CD4-positive, alpha-beta T cell treated with Interleukin-4 for 4 hours (primary cell): Measurements from ENCODE around the gene UNC5C.

ENCODE experiments used
- DNase-seq: peaks from one replicate; pipeline ENCODE4 v3.0.0-alpha.2; 2020

The UNC5C gene

DNA sequence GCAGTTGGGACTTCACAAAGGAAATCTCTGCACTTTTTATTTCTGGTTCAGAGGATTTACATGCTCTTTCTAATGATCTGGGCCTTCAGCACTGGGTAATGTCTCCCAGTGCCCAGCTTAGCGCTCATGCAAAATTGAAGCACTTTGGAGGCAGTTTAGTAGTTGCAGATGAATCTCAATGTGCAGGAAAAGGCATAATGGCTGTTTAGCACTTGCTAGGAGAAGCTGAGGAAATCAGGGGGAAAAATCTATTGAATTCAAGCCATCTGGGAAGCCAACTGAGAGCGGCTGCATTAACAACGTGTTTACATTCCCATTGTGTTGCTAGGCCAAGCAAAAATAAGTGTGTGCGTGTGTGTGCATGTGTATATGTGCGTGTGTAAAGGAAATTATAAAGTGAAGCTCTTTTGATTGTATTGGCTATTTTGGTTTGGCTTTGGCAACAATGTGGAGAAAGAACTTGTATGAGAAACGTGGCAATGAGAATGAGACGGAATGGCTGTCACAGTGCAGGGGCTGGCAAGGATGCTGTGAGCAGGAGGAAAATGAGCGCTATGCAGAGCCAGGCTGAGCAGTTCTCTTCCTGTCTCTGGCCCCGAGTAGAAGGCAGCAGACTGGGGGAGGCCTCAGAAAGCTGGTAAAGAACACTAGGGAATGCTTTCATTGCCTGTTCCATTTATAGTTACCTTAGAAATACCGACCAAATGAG is 231.5 kb downstream of the UNC5C start:
- no peak for DNase-seq

GRCh38 chr4:95314573-95314972 is 234.2 kb downstream of the UNC5C start:
- DNase-seq = no peak

- DNase-seq = no peak
Observed at GRCh38 chr4:95304898-95305297, 243.9 kb downstream of the UNC5C start.

DNA sequence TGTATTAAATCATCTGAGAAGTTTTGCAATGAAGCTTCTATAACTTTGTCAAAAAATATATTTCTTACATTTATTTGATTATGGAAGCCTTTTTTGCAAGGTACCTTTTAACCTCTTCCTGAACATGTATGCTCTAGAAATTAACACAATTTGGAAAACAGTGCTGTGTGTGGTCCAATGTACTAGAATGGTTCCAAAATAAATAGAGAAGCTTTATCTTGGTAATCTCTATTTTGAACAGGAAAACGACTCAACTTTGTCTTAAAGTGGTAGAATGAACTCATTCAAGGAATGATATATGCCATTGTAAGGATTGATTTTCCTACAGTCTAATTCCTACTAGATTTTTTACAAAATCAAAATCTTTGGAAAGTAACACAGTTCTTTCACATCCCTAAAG is 248.5 kb downstream of the UNC5C start:
- DNase-seq = no peak

DNA sequence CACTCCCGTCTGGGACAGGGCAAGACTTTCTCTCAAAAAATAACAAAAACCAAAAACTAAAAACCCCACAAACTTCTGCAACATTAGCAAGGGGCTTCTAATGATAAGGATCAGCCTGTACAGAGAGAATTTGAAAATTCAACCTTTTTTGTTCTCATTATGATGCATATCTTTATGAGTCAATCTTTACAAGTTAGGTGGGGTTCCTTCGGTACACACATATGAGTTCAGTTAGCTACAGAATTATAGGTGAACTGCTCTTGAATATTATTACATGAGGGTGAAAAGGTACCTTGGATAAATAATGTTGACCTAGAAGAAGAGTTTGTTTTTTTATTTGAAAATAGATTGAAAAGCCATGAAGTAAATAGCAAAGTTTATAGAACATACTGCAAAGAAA is 252.7 kb downstream of the UNC5C start:
- no peak for DNase-seq

GRCh38 chr4:95295157-95295556 is 253.6 kb downstream of the UNC5C start:
- DNase-seq = no peak

GRCh38 chr4:95294321-95294720 is 254.5 kb downstream of the UNC5C start:
- DNase-seq = no peak

DNA sequence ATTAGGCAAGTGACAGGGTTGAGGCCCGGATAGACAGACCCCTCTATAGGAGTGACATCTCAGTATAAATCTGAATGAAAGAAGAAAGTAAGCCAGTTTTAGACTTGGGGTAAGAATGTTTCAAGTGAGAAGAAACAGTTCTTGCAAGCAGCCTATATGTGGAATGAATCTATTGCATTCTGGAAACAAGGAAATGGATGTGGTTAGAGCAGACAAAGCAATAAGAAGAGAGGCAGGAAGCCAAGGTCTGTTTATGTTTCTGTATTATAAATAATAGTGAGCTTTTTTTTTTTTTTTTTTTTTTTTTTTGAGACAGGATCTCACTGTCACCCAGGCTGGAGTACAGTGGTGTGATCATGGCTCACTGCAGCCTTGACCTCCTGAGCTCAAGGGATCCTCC is 255.8 kb downstream of the UNC5C start:
- DNase-seq = no peak

- no peak for DNase-seq
Observed at GRCh38 chr4:95290702-95291101, 258.1 kb downstream of the UNC5C start.

GRCh38 chr4:95289028-95289634 is 259.6 kb downstream of the UNC5C start:
- no peak for DNase-seq

DNA sequence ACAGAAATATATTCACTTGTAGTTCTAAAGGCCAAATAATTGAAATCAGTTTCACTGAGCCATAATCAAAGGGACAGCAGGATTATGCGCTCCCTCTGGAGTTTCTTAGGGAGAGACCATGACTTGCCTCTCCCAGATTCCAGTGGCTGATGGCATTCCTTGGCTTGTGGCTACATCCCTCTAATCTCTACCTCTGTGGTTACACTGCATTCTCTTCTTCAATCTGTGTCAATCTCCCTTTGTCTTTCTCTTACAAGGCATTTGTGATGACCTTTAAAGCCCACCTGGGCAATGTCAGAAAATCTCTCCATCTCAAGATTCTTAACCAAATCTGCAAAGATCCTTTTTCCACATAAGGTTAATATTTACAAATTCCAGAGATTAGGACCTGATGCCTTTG is 260.2 kb downstream of the UNC5C start:
- no peak for DNase-seq

DNA sequence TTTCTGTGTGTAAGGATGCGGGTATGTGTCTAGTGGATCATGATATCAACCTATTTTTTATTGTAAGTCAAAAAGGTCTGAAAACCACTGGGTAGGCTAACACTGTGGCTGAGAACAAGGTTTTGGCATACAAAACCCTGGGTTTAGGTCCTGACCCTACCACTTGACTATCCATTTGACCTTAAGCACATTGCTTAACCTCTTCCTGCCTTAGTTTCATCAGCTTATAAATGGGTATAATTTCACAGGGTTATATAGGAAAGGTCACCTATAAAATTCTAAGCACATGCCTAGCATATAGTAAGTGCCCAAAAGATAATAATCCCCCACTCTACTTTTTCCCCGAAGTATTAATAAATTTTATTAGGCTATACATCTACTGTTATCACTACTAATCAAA is 263.0 kb downstream of the UNC5C start:
- DNase-seq = no peak

DNA sequence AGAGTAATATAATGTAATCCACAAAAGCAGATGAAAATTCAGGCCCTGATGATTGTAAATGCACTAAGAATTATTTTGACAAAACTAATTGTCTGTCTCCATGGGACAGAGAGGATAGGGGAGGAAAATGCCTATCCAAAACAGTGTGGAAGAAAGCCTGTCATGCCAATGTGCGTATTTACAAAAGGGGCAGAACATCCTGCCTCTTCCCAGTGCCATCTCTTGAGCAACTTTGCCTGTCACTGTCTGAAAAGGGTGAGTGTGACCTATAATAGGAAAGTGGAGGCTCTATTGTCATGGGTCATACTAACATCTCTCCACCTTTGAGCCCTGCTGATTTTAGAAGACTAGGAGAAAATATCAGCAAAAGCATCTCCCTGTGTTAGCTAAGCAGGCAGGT is 264.1 kb downstream of the UNC5C start:
- DNase-seq = no peak

- no peak for DNase-seq
Observed at GRCh38 chr4:95283320-95283719, 265.5 kb downstream of the UNC5C start.

GRCh38 chr4:95272797-95273196 is 276.0 kb downstream of the UNC5C start:
- no peak for DNase-seq

- no peak for DNase-seq
Observed at GRCh38 chr4:95272036-95272435, 276.7 kb downstream of the UNC5C start.

DNA sequence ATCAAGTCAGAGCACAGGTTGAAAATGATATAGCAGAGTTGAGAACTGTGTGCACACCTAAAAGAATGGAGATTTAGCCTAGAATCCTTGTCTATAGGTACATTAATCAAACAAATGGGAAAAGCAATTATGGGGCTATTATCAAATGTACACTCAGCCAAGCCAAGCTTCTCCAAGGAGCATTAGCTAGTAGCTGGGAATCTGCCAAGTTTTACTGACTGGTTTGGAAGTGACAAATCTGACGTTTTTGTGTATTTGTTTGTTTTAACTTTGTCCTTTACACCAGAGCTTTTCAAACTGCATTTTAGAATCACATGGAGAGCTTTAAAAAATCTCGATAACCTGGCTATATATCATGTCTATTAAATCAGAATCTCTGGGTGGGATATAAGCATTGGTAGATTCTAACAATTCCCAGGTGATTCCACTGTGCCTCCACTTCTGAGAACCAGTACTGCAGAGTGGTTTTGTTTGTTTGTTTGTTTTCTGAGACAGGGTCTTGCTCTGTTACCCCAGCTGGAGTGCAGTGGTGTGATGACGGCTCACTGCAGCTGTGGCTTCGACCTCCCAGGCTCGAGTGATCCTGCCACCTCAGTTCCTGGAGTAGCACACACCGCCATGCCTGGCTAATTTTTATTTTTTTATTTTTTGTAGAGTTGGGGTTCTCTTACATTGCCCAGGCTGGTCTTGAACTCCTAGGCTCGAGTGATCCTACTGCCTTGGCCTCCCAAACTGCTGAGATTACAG is 279.8 kb downstream of the UNC5C start:
- no peak for DNase-seq

DNA sequence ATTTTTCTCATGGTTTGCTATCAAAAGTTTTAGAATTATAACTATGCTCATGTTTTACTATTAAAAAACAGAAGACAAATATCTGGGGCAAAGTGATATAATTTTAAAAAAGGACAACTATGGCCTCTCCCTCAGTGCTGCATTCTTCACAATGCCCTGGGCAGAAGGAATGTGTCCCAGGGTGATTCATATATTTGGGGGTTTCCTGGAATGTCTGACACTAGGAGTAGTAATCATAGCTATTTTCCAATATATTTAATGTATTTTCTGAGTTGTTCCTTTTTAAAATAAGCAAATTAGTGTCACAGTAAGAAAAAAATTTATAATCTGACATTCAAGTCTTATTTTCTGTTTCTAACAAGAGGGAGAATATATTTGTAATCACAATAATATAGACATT is 281.7 kb downstream of the UNC5C start:
- DNase-seq = no peak

- DNase-seq = no peak
Observed at GRCh38 chr4:95265814-95266740, 282.7 kb downstream of the UNC5C start.

DNA sequence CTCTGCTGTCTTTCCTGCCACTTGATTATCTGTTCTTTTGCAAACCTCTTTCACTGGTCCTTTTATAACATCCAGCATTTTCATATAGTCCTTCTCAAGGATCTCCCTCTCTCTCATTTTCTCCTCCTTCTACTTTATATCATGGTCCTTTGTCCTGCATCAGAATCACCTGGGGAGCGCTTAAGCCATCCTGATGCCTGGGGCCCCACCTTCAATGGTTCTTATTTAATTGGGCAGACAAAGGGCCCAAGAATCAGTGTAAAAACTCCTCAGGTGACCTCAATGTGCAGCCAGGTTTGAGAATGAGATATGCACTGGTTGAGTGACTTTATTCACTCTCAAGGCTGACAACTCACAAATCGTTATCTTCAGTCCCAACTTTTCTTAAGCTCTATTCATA is 283.9 kb downstream of the UNC5C start:
- no peak for DNase-seq

- no peak for DNase-seq
Observed at GRCh38 chr4:95263960-95264359, 284.8 kb downstream of the UNC5C start.

- DNase-seq = no peak
Observed at GRCh38 chr4:95263391-95263790, 285.4 kb downstream of the UNC5C start.
